IMR-90 (cell line): ENCODE data around the gene NUP88. TPM values are rescaled to one million over a fixed set of nuclear protein-coding genes. Genes with fewer than 3 reads are reported as not detected.

Experiments used
- ATAC-seq: fragments of 200-7000 bp; cut with Tn5 transposase; 2 replicates; pipeline ENCODE4 v1.9.1; 2020; ENCODE audit warnings: low read depth, mild to moderate bottlenecking, moderate library complexity
- BruUV-seq: library from RNA; stranded (reverse); fragments of 400-500 nt; replicated peaks from 2 replicates; lab custom pipeline; 2021; lab: Mats Ljungman, UMichigan
- CTCF ChIA-PET: fragments of 300-600 bp; formaldehyde crosslinking; extraction: SDS; loops from one replicate; lab custom pipeline; 2021; ENCODE audit warnings: antibody characterized with exemption; lab: Yijun Ruan, JAX
- POLR2A ChIA-PET: fragments of 300-600 bp; sonication (Branson Sonifier 250); formaldehyde crosslinking; loops from one replicate; lab custom pipeline; 2022; ENCODE audit warnings: antibody characterized with exemption; ENCODE audit not compliant: unreplicated experiment; lab: Charles Lee
- DNase-seq: peaks from one replicate; pipeline ENCODE4 v3.0.0; 2013
- H2AFZ ChIP-seq: replicated peaks from 2 replicates; pipeline ENCODE3; 2013; ENCODE audit warnings: low read length, mild to moderate bottlenecking; ENCODE audit not compliant: poor library complexity
- H2AK5ac ChIP-seq: 2 replicates; pipeline ENCODE4 v1.6.1; 2013; ENCODE audit warnings: low read depth, low read length, inconsistent platforms
- H2AK9ac ChIP-seq: replicated peaks from 2 replicates; pipeline ENCODE3; 2013; ENCODE audit warnings: mild to moderate bottlenecking, low read depth, low read length, moderate library complexity; ENCODE audit not compliant: poor library complexity
- H2BK120ac ChIP-seq: 2 replicates; pipeline ENCODE4 v1.6.1; 2013; ENCODE audit warnings: low read depth, low read length, inconsistent platforms
- H2BK15ac ChIP-seq: 3 replicates; pipeline ENCODE4 v1.6.1; 2013; ENCODE audit warnings: low read depth, low read length, inconsistent platforms
- H2BK20ac ChIP-seq: 2 replicates; pipeline ENCODE4 v1.6.1; 2013; ENCODE audit warnings: low read depth, mild to moderate bottlenecking, inconsistent platforms, low read length, moderate library complexity
- H2BK5ac ChIP-seq: 2 replicates; pipeline ENCODE4 v1.6.1; 2013; ENCODE audit warnings: mild to moderate bottlenecking, low read depth, low read length, inconsistent platforms; ENCODE audit not compliant: poor library complexity, severe bottlenecking
- H3K14ac ChIP-seq: replicated peaks from 2 replicates; pipeline ENCODE4 v1.6.1; 2013; ENCODE audit warnings: low read depth, low read length, inconsistent platforms
- H3K18ac ChIP-seq: 2 replicates; pipeline ENCODE4 v1.6.1; 2013; ENCODE audit warnings: low read depth, low read length, control low read depth
- H3K23ac ChIP-seq: 2 replicates; pipeline ENCODE4 v1.6.1; 2013; ENCODE audit warnings: low read depth, low read length, inconsistent platforms
- H3K27ac ChIP-seq: 2 replicates; pipeline ENCODE4 v1.5.1; 2013; ENCODE audit warnings: mild to moderate bottlenecking, control low read depth, low read length; ENCODE audit not compliant: insufficient read depth
- H3K27me3 ChIP-seq: 2 replicates; pipeline ENCODE4 v1.6.1; 2013; ENCODE audit warnings: low read length; ENCODE audit not compliant: control insufficient read depth, insufficient read depth
- H3K36me3 ChIP-seq: 2 replicates; pipeline ENCODE4 v1.6.1; 2013; ENCODE audit warnings: low read length, mixed read lengths; ENCODE audit not compliant: control insufficient read depth, insufficient read depth
- H3K4ac ChIP-seq: 2 replicates; pipeline ENCODE4 v1.6.1; 2013; ENCODE audit warnings: low read depth, low read length, inconsistent platforms
- H3K4me1 ChIP-seq: 2 replicates; pipeline ENCODE4 v1.6.1; 2013; ENCODE audit warnings: low read length, mixed read lengths; ENCODE audit not compliant: control insufficient read depth, insufficient read depth
- H3K4me2 ChIP-seq: 2 replicates; pipeline ENCODE4 v1.6.1; 2013; ENCODE audit warnings: low read depth, mild to moderate bottlenecking, control low read depth, low read length, moderate library complexity
- H3K4me3 ChIP-seq: 2 replicates; pipeline ENCODE4 v1.5.1; 2013; ENCODE audit warnings: low read depth, mild to moderate bottlenecking, control low read depth, low read length, moderate library complexity; ENCODE audit not compliant: insufficient read depth
- H3K56ac ChIP-seq: 2 replicates; pipeline ENCODE4 v1.6.1; 2013; ENCODE audit warnings: low read length, inconsistent platforms; ENCODE audit not compliant: insufficient read depth; ENCODE audit errors: extremely low read depth
- H3K79me1 ChIP-seq, 2 experiments: 2 replicates each; pipeline ENCODE4 v1.6.1; 2013; ENCODE audit warnings: low read length in 2 of 2, inconsistent platforms in 1 of 2, low read depth in 1 of 2
- H3K9ac ChIP-seq: 2 replicates; pipeline ENCODE4 v1.6.1; 2013; ENCODE audit warnings: low read depth, low read length, control low read depth
- H3K9me1 ChIP-seq: 2 replicates; pipeline ENCODE4 v1.6.1; 2013; ENCODE audit warnings: low read length, inconsistent platforms; ENCODE audit not compliant: insufficient read depth
- H3K9me3 ChIP-seq: 2 replicates; pipeline ENCODE4 v1.6.1; 2013; ENCODE audit warnings: low read length; ENCODE audit not compliant: control insufficient read depth, insufficient read depth
- H4K20me1 ChIP-seq: 2 replicates; pipeline ENCODE4 v1.6.1; 2013; ENCODE audit warnings: low read length, inconsistent platforms; ENCODE audit not compliant: insufficient read depth
- H4K5ac ChIP-seq: 2 replicates; pipeline ENCODE4 v1.6.1; 2013; ENCODE audit warnings: mild to moderate bottlenecking, low read depth, low read length, control low read depth
- H4K8ac ChIP-seq, 2 experiments: 2 replicates each; pipeline ENCODE4 v1.6.1; 2013; ENCODE audit warnings: low read depth in 2 of 2, low read length in 2 of 2, control low read depth in 1 of 2, inconsistent platforms in 1 of 2
- H4K91ac ChIP-seq: 2 replicates; pipeline ENCODE4 v1.6.1; 2013; ENCODE audit warnings: low read depth, low read length, inconsistent platforms; ENCODE audit not compliant: insufficient read depth
- CEBPB ChIP-seq: IDR thresholded peaks from 2 replicates; pipeline ENCODE4 v1.6.1; 2012; ENCODE audit warnings: low read depth, low read length, improper control_type of control experiment
- FOS ChIP-seq: fragments of 150-350 bp; IDR thresholded peaks from 2 replicates; pipeline ENCODE4 v1.6.1; 2016; ENCODE audit warnings: low read depth, low read length
- MAFK ChIP-seq: IDR thresholded peaks from 2 replicates; pipeline ENCODE4 v1.6.1; 2012; ENCODE audit warnings: low read depth, low read length, improper control_type of control experiment
- NFE2L2 ChIP-seq: fragments of 150-350 bp; IDR thresholded peaks from 2 replicates; pipeline ENCODE4 v1.6.1; 2016; ENCODE audit warnings: low read depth, mild to moderate bottlenecking, low read length
- RFX5 ChIP-seq: IDR thresholded peaks from 2 replicates; pipeline ENCODE4 v1.8.0; 2012; ENCODE audit warnings: low read depth, mild to moderate bottlenecking, low read length, moderate library complexity
- WGBS, 2 experiments: methylation state at CpG; one replicate each; pipeline versions ENCODE4 v1.1.5 to v1.1.7; 2013; ENCODE audit warnings: missing lambda C conversion rate in 2 of 2; ENCODE audit not compliant: insufficient read length in 1 of 2; ENCODE audit errors: extremely low coverage in 2 of 2; 5-methylcytosine and 5-hydroxymethylcytosine counted together
- dilution Hi-C: fragments of 300-500 bp; cut with HindIII; formaldehyde crosslinking; loops from one replicate; pipeline ENCODE4 v1.14.3; 2018; ENCODE audit warnings: low sequenced_read_pairs; ENCODE audit not compliant: unreplicated experiment
- in situ Hi-C: fragments of 300-500 bp; cut with MboI; formaldehyde crosslinking; loops from 3 replicates; pipeline ENCODE4 v1.14.3; 2019; ENCODE audit warnings: low sequenced_read_pairs, inconsistent platforms, mixed read lengths
- intact Hi-C: fragments of 100-400 bp; cut with micrococcal nuclease; formaldehyde crosslinking; loops from 2 replicates; pipeline ENCODE4 v1.10.0; 2022
- polyA plus RNA-seq, 3 experiments: library from polyadenylated mRNA; depleted of rRNA; stranded (reverse); fragments of >200 nt; gene quantifications; 2 replicates each; pipeline ENCODE4 v1.2.3, GENCODE V29; 2012; ENCODE audit warnings: low replicate concordance in 1 of 3
- total RNA-seq: library from RNA; depleted of rRNA; stranded (reverse); fragments of >200 nt; gene quantifications from 2 replicates; pipeline ENCODE4 v1.2.3, GENCODE V29; 2012

The NUP88 gene
- total and polyA plus RNA-seq, 2 of the 4 experiments (the other 2 are of a cell fraction): 57.0 to 83.7 TPM

DNA sequence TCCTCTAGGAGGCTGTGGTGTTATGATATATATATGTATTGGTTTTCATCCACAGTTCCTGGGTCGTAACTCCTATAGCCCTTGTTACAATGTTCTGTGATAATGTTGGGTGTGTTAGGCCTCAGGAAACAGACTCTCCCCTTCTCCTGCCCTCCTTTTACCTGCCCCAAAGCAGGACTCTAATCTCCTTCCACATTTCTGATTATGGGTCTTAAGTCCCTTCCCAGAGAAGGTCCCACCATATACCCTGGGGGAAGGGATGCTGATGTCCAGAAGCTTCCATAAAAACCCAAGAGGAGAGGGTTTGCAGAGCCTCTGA is 19.9 kb upstream of the NUP88 start:
- Histone ChIP-seq H3K14ac (no peak overlapping the region), H4K20me1 (peaks cover 8% of the 10 kb centered on the region), H2AFZ (peak overlapping the region; percentile 48), H2AK9ac (no peak overlapping the region), H3K23ac (peak overlapping the region; percentile 3; the same call in 1 of the 2 replicates), H2BK120ac (no peak overlapping the region), H4K5ac (peak overlapping the region; percentile 40), H3K9ac (peak overlapping the region; percentile 48), H3K9me1 (no peaks in the 10 kb centered on the region), H3K79me1 (peaks cover 28 to 52% of the 10 kb centered on the region in 2 experiments), H3K4ac (no peak overlapping the region), H3K4me3 (peak overlapping the region; percentile 82), H3K27ac (0 out of 2 replicates have a peak overlapping the region, but pooled peaks have one; percentile 6), H3K4me1 (peaks cover 7% of the 10 kb centered on the region), H3K36me3 (peaks cover 34% of the 10 kb centered on the region), H3K9me3 (no peaks in the 10 kb centered on the region), H3K27me3 (no peaks in the 10 kb centered on the region), H2BK20ac (no peak overlapping the region), H3K18ac (no peak overlapping the region), H4K8ac (peak overlapping the region; percentile 15 to 45), H3K56ac (no peak overlapping the region), H2BK15ac (no peak overlapping the region), H4K91ac (no peak overlapping the region), H2BK5ac (no peak overlapping the region), H2AK5ac (no peak overlapping the region; the same call in 1 of the 2 replicates), H3K4me2 (peak overlapping the region; percentile 93)
- ChIA-PET POLR2A (interaction anchor here (0.6 kb wide), 1 partner anchor 156 kb away, joined by 3 read pairs; no protein-coding TSS in a partner anchor), CTCF (interaction anchor here (0.6 to 1.3 kb wide), 15 partner anchors 9 to 209 kb away, joined by 3 to 10 read pairs (median 3); partner anchors contain the start of gene NUP88)
- TF ChIP-seq NFE2L2 (no peak), MAFK (no peak), CEBPB (no peak), RFX5 (no peak), FOS (no peak)
- in situ Hi-C loops (no loop called here), dilution Hi-C loops (no loop called here), intact Hi-C loops (no loop called here)
- no peak for DNase-seq
- no TSS peak for BruUV-seq
- no CpG with 5 or more reads among the region's 1 CpG for WGBS, 2 experiments
- ATAC-seq: no peak
